ENCODE measurements around the gene RHBDF2. TPM values are rescaled to one million over a fixed set of nuclear protein-coding genes. Genes with fewer than 3 reads are reported as not detected.

The RHBDF2 gene
- total RNA-seq, 2 donors from 2014 or later = 11.6 to 23.9 TPM

- H3K27ac ChIP-seq = no peak overlapping the region
- no peak for TF ChIP-seq CTCF (IDR thresholded peaks at IDR 0.05)
- no peak for DNase-seq
Observed at GRCh38 chr17:76487451-76488192, 13.6 kb downstream of the RHBDF2 start.

GRCh38 chr17:76485569-76485968, 15.7 kb downstream of the RHBDF2 start:
- Histone ChIP-seq H3K4me1 (peaks cover 3% of the 10 kb centered on the region), H3K36me3 (no peaks in the 10 kb centered on the region), H3K27me3 (no peaks in the 10 kb centered on the region), H3K27ac (no peak overlapping the region), H3K4me3 (no peak overlapping the region), H3K9me3 (no peaks in the 10 kb centered on the region), H3K9ac (ENCODE audit: low read depth in 2 of 2, low read length in 2 of 2) (no peak overlapping the region)
- intact Hi-C loops (cut with DNase I) = no loop called here
- DNase-seq = no peak
- no peak for TF ChIP-seq CTCF (IDR thresholded peaks at IDR 0.05)

More at GRCh38 chr17:76487451-76488192, 13.6 kb downstream of the RHBDF2 start:
- H3K4me3 ChIP-seq = no peak overlapping the region
- no peaks in the 10 kb centered on the region for H3K9me3 ChIP-seq
- H3K9ac ChIP-seq (ENCODE audit: low read depth in 2 of 2, low read length in 2 of 2) = no peak overlapping the region
- peaks cover 20% of the 10 kb centered on the region for H3K4me1 ChIP-seq
- no peaks in the 10 kb centered on the region for H3K36me3 ChIP-seq
- intact Hi-C loops (cut with DNase I) = no loop called here
- H3K27me3 ChIP-seq = no peaks in the 10 kb centered on the region

GRCh38 chr17:76484228-76484725, 16.9 kb downstream of the RHBDF2 start:
- Histone ChIP-seq H3K9ac (ENCODE audit: low read depth in 2 of 2, low read length in 2 of 2) (no peak overlapping the region), H3K36me3 (no peaks in the 10 kb centered on the region), H3K4me3 (no peak overlapping the region), H3K27me3 (no peaks in the 10 kb centered on the region), H3K9me3 (no peaks in the 10 kb centered on the region), H3K4me1 (no peaks in the 10 kb centered on the region), H3K27ac (no peak overlapping the region)
- DNase-seq = no peak
- TF ChIP-seq CTCF (IDR thresholded peaks at IDR 0.05) = no peak
- intact Hi-C loops (cut with DNase I) = no loop called here

GRCh38 chr17:76481071-76481655, 20.1 kb downstream of the RHBDF2 start:
- intact Hi-C loops (cut with DNase I) = no loop called here
- Histone ChIP-seq H3K4me1 (no peaks in the 10 kb centered on the region), H3K9ac (ENCODE audit: low read depth in 2 of 2, low read length in 2 of 2) (no peak overlapping the region), H3K27me3 (no peaks in the 10 kb centered on the region), H3K36me3 (no peaks in the 10 kb centered on the region), H3K9me3 (no peaks in the 10 kb centered on the region), H3K4me3 (no peak overlapping the region), H3K27ac (peak overlapping the region; percentile 17)
- no peak for DNase-seq
- TF ChIP-seq CTCF (IDR thresholded peaks at IDR 0.05) = no peak

GRCh38 chr17:76480632-76481031, 20.6 kb downstream of the RHBDF2 start:
- H3K9ac ChIP-seq (ENCODE audit: low read depth in 2 of 2, low read length in 2 of 2) = no peak overlapping the region
- no peak for DNase-seq
- no peak overlapping the region for H3K4me3 ChIP-seq
- intact Hi-C loops (cut with DNase I) = no loop called here
- no peaks in the 10 kb centered on the region for H3K4me1 ChIP-seq
- no peaks in the 10 kb centered on the region for H3K9me3 ChIP-seq
- no peaks in the 10 kb centered on the region for H3K36me3 ChIP-seq
- no peaks in the 10 kb centered on the region for H3K27me3 ChIP-seq
- H3K27ac ChIP-seq = peak overlapping the region; percentile 17
- TF ChIP-seq CTCF (IDR thresholded peaks at IDR 0.05) = no peak
